ENCODE results near the gene FAM76B. TPM values are rescaled to one million over a fixed set of nuclear protein-coding genes. Genes with fewer than 3 reads are reported as not detected.

Gene FAM76B
- total RNA-seq: 34.8 TPM

DNA sequence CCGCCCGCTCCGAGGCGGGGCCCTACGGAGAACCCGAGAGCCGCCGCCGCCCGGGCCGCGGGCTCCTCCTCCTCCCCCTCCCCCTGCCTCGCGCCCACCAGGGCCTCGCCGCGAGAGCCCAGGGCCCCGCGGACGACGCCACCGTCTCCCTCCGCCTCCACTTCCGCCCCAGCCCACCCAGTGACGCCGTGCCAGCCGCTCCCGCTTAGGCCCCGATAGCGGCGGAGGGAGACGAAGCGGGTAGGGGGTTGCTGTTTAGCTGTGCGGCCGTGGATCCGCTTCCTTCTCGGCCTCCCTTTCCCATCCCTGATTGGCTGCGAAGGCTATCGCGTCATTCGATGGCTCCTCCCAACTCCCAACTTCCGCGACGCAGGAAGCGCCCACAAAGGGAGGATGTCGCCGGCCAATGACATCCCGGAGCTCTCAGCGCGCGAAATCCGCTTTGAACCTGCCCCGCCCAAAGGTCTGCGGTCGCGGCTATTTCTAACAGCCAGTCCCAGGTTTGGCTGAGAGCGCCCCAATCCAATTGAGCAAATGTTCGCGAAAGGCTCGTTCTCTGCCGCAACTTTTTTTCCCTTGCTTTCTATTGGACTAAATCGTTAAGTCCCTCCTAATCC lies at the start of gene FAM76B:
Gene FAM76B (minus strand): TSS at position 277 of the 617 bp plus-strand sequence. CDS start 304 bp downstream, outside the sequence.

DNA sequence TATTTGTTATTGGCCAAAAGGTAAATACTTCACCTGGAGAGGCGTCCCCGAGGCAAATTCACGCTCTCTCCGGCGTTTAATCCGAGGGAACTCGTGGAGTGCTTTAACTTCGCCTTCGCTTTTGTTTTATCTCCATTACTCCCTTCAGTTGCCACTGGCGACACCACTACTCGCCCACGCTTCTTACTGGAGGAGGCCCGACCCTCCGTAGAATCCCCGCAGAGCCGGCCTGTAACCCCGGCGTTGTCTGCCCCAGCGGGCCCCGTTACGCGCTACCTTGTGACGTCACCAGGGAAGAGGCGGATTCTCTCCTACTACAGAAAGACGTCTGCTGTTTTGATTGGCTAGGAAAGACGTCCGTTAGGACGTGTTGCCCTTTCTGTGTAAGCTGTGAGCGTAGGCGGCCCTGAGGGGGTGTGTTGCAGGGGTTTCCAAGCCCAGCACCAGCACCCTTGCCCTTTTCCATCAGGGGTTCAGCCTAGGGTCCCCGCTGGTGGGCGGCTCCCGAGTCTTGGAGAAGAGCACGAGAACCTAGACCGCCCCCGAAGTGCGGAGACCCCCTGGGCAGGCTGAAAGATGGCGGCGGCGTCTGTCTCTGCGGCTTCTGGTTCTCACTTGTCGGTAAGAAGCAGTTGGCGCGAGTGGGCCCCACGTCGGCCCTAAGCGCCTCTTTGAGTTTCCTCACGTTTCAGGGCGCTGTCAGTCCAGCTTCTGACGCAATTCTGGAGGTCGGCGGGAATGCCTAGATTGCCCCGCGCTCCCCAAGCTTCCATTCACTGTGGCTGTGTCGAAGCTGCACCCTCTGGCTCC lies 746 bp upstream of the FAM76B start, which contains the start of gene CEP57:
Gene CEP57 (plus strand): TSS at position 376 of the 810 bp plus-strand sequence. CDS start 201 bp downstream, at position 577.

Other genes starting within 250 kb of the FAM76B start
- gene CEP57, start 716 bp upstream of the FAM76B start, total RNA-seq: 44.6 TPM
- 34.9 TPM for gene MTMR2, start 134.3 kb upstream of the FAM76B start, total RNA-seq